Suprapubic skin (tissue), 4 donors: ENCODE measurements around the gene FAF2. TPM values are rescaled to one million over a fixed set of nuclear protein-coding genes. Genes with fewer than 3 reads are reported as not detected.
"Not testable (repeated sequence)": the region's sequence is repeated elsewhere in the genome, so short reads cannot be mapped to it uniquely, and the experiment has no call there.

ENCODE experiments used
- DNase-seq, 2 donors: peaks; one replicate each; pipeline ENCODE4 v3.0.0-alpha.2; 2019; ENCODE audit warnings: low spot score in 2 of 2
- H3K27ac ChIP-seq: fragments of 200-600 bp; sonication (generic); one replicate; pipeline ENCODE4 v1.5.1; 2019
- H3K27me3 ChIP-seq: fragments of 200-600 bp; sonication (generic); one replicate; pipeline ENCODE4 v1.5.1; 2019
- H3K36me3 ChIP-seq: fragments of 200-600 bp; sonication (generic); one replicate; pipeline ENCODE4 v1.5.1; 2019
- H3K4me1 ChIP-seq: fragments of 200-600 bp; sonication (generic); one replicate; pipeline ENCODE4 v1.5.1; 2019
- H3K4me3 ChIP-seq: fragments of 200-600 bp; sonication (generic); one replicate; pipeline ENCODE4 v1.5.1; 2019; ENCODE audit warnings: mild to moderate bottlenecking
- H3K9me3 ChIP-seq: fragments of 200-600 bp; sonication (generic); one replicate; pipeline ENCODE4 v1.5.1; 2019
- EP300 ChIP-seq: sonication (generic); formaldehyde crosslinking; IDR thresholded peaks from one replicate; pipeline ENCODE4 v1.6.1; 2017; ENCODE audit warnings: antibody characterized with exemption
- POLR2A ChIP-seq, 2 donors: fragments of 450-650 bp; IDR thresholded peaks; one replicate each; pipeline ENCODE4 v1.6.1; 2017; ENCODE audit warnings: antibody characterized with exemption in 2 of 2, mild to moderate bottlenecking in 2 of 2, moderate library complexity in 2 of 2
- POLR2AphosphoS5 ChIP-seq, 3 donors: sonication (generic); formaldehyde crosslinking; IDR thresholded peaks; one replicate each; pipeline ENCODE4 v1.6.1; 2017; ENCODE audit warnings: antibody characterized with exemption in 3 of 3
- WGBS: methylation state at CpG from one replicate; pipeline ENCODE4 v1.1.5; 2018; 5-methylcytosine and 5-hydroxymethylcytosine counted together
- total RNA-seq, 4 donors: library from RNA; depleted of rRNA; stranded (reverse); fragments of >200 nt; gene quantifications; one replicate each; pipeline ENCODE4 v1.1.0, GENCODE V29; 2016
- TF ChIP-seq, protein P1 (sequence below), 2 donors: fragments of 200-600 bp in 1 of 2; fragments of 450-650 bp in 1 of 2; sonication (generic) in 1 of 2; IDR thresholded peaks; one replicate each; pipeline ENCODE4 v1.5.1; 2016 to 2019; ENCODE audit warnings: antibody characterized with exemption in 2 of 2, mild to moderate bottlenecking in 1 of 2, moderate library complexity in 1 of 2

FAF2 gene
- total RNA-seq, 4 donors from 2014 or later, result 28.8 to 41.9 (median 37.1) TPM

DNA sequence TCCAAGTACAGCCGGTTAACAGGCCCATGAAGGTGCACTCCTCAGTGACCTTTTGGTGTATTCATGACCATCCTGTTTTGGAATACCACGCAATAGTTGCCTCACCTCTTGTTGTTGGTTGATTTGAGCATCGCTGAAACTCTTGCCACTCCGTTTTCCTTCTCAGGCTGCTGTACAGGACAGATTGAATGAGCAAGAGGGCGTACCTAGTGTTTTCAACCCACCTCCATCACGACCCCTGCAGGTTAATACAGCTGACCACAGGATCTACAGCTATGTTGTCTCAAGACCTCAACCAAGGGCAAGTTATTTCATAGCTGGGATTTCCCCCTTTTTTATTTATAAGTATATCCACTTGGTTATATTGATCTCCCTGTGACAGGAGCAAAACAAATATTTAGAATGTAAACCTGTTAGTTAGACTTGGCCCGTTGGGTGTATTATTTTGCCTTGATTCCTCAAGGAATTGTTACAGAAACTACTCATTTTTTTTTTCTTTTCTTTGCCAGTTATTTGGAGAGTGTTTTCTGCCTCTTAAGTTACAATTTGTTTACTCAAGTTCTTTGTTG is 38.1 kb downstream of the FAF2 start:
- TF ChIP-seq POLR2AphosphoS5 (IDR thresholded peaks at IDR 0.05) (no peak), POLR2A (IDR thresholded peaks at IDR 0.05) (no peak), EP300 (no peak)
- TF ChIP-seq, protein P1, sequence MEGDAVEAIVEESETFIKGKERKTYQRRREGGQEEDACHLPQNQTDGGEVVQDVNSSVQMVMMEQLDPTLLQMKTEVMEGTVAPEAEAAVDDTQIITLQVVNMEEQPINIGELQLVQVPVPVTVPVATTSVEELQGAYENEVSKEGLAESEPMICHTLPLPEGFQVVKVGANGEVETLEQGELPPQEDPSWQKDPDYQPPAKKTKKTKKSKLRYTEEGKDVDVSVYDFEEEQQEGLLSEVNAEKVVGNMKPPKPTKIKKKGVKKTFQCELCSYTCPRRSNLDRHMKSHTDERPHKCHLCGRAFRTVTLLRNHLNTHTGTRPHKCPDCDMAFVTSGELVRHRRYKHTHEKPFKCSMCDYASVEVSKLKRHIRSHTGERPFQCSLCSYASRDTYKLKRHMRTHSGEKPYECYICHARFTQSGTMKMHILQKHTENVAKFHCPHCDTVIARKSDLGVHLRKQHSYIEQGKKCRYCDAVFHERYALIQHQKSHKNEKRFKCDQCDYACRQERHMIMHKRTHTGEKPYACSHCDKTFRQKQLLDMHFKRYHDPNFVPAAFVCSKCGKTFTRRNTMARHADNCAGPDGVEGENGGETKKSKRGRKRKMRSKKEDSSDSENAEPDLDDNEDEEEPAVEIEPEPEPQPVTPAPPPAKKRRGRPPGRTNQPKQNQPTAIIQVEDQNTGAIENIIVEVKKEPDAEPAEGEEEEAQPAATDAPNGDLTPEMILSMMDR (IDR thresholded peaks at IDR 0.05), result no peak
- 91% methylated on average over 7 of the region's 7 CpGs for WGBS
- H3K27me3 ChIP-seq, result no peaks in the 10 kb centered on the region
- H3K27ac ChIP-seq, result no peak overlapping the region
- H3K36me3 ChIP-seq, result peaks cover 59% of the 10 kb centered on the region
- no peaks in the 10 kb centered on the region for H3K9me3 ChIP-seq
- no peak overlapping the region for H3K4me3 ChIP-seq
- no peaks in the 10 kb centered on the region for H3K4me1 ChIP-seq
- DNase-seq, result no peak

DNA sequence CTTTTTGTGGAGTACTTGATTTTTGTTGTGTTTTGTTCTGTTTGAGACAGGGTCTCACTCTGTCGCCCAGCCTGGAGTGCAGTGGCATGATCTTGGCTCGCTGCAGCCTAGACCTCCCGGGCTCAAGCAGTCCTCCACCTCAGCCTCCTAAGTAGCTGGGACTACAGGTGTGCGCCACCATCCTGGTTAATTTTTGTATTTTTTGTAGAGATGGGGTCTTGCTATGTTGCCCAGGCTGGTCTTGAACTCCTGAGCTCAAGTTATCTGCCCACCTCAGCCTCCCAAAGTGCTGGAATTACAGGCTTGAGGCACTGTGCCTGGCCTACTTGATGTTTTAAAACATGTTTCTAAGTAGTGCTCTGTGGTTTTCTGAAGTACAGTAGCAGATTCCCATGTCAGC is 39.0 kb downstream of the FAF2 start:
- H3K36me3 ChIP-seq, result peaks cover 61% of the 10 kb centered on the region
- H3K4me3 ChIP-seq, H3K4me1 ChIP-seq, H3K27ac ChIP-seq, H3K9me3 ChIP-seq, H3K27me3 ChIP-seq, DNase-seq: not testable (repeated sequence)
- 99% methylated on average over 4 of the region's 4 CpGs for WGBS

DNA sequence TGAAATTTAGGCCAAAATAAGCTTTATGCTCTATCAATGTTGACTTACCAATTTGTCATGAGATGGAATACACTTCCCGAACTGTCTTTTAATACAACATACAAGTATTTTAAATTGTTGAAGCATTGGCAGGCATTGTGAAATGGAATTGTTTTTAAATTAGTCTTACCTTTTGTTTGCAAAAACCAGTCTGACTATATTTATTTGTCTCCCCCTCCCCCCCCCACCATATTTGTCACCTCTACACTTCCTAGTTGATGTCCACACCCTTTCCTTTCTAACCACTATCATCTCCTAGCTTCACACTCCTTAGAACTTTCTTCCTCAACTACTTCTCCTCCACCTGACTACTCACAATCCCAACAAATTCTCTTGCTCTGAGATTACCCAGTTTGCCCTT is 40.9 kb downstream of the FAF2 start:
- H3K27ac ChIP-seq, result no peak overlapping the region
- DNase-seq, result no peak
- 84% methylated on average over 1 of the region's 1 CpG for WGBS
- peaks cover 76% of the 10 kb centered on the region for H3K36me3 ChIP-seq
- peaks cover 7% of the 10 kb centered on the region for H3K4me1 ChIP-seq
- H3K9me3 ChIP-seq, result no peaks in the 10 kb centered on the region
- no peaks in the 10 kb centered on the region for H3K27me3 ChIP-seq
- H3K4me3 ChIP-seq, result no peak overlapping the region
- TF ChIP-seq POLR2AphosphoS5 (IDR thresholded peaks at IDR 0.05) (no peak), EP300 (no peak), POLR2A (IDR thresholded peaks at IDR 0.05) (no peak)
- TF ChIP-seq, protein P1 (IDR thresholded peaks at IDR 0.05), result no peak

DNA sequence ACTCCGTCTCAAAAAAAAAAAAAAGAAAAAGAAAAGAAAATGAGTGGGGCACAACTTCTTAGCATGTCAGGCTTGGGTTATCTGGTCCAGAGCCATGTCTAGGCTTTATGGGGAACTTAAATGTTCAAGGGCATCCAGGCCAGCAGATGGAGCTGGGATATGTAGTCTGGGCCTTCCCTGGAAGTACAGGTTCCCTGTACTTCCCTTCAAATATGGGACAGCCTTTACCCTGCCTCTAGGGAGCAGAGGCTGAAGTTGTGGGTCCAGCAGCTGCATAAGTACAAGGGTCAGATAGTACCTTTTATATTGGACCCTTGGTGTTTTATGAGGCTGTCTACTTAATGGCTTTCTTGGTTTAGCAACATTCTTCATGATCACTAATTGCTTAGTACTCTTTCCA is 42.1 kb downstream of the FAF2 start:
- H3K4me1 ChIP-seq, result peaks cover 7% of the 10 kb centered on the region
- H3K9me3 ChIP-seq, result no peaks in the 10 kb centered on the region
- no peaks in the 10 kb centered on the region for H3K27me3 ChIP-seq
- 93% methylated on average over 1 of the region's 1 CpG for WGBS
- no peak for TF ChIP-seq EP300
- no peak overlapping the region for H3K27ac ChIP-seq
- H3K4me3 ChIP-seq, result no peak overlapping the region
- H3K36me3 ChIP-seq, result peaks cover 86% of the 10 kb centered on the region
- no peak for DNase-seq

DNA sequence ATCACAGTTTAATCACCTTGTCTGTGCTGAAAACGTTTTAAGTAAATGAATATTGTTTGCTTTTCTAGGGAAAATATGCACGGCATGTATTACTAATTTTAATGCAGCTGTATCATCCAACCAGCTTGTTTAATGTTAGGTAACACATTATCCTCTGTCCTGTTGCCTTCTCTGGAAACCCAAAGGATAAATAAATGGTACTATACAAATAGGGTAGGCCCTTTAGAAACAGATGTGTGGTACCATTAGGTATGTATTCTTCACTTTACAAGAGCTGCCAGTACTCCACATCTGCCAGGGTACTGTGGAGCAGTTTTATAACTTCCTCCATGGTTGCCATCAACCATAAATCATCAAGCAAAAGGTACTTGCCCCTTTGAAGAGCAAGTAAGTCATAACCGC is 42.9 kb downstream of the FAF2 start:
- no peak for DNase-seq
- Histone ChIP-seq H3K27ac (no peak overlapping the region), H3K27me3 (no peaks in the 10 kb centered on the region), H3K9me3 (no peaks in the 10 kb centered on the region), H3K36me3 (peaks cover 86% of the 10 kb centered on the region), H3K4me3 (no peak overlapping the region), H3K4me1 (peaks cover 7% of the 10 kb centered on the region)
- 72% methylated on average over 3 of the region's 3 CpGs for whole genome bisulfite sequencing
- no peak for TF ChIP-seq EP300
- TF ChIP-seq POLR2AphosphoS5 (IDR thresholded peaks at IDR 0.05), result no peak
- TF ChIP-seq, protein P1 (IDR thresholded peaks at IDR 0.05), result no peak
- TF ChIP-seq POLR2A (IDR thresholded peaks at IDR 0.05), result no peak

DNA sequence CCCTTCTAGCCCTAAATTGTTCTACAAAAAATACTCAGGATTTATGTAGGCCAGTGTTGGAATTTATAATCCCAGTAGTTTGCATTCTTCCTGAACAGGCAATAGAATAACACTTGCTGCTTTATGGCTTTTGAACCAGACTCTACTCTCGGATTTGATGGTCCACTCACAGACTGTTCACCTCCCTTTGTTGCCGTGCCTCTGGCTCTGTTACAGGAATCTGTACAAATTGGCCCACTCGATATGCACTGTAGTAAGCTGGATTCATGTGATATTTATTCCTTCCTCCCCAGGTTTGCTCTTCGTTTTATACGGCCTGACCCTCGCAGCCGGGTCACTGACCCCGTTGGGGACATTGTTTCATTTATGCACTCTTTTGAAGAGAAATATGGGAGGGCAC is 43.7 kb downstream of the FAF2 start:
- H3K9me3 ChIP-seq, result no peaks in the 10 kb centered on the region
- 65% methylated on average over 8 of the region's 8 CpGs for WGBS
- no peak for DNase-seq
- H3K4me3 ChIP-seq, result no peak overlapping the region
- no peak overlapping the region for H3K27ac ChIP-seq
- no peak for TF ChIP-seq POLR2A (IDR thresholded peaks at IDR 0.05)
- peaks cover 7% of the 10 kb centered on the region for H3K4me1 ChIP-seq
- no peaks in the 10 kb centered on the region for H3K27me3 ChIP-seq
- H3K36me3 ChIP-seq, result peaks cover 86% of the 10 kb centered on the region

DNA sequence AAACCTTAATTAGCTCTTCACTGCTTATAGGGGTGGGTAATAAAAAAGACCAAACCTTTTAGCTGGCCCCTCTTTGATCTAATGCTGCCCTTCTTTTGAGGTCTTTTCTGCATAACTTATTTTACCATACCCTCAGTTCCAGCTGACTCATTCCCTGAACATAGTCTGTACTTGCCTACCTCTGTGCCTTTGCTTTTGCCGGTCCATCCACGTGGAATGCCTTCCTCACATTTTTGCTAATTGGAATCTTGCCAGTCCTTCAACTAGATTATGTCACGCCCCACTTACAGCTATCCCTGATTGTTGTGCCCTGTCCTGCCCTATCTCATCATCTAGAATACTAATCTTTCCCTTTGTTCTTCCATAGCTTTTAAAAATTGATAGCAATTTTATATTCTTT is 44.2 kb downstream of the FAF2 start:
- no peak overlapping the region for H3K4me3 ChIP-seq
- H3K9me3 ChIP-seq, result no peaks in the 10 kb centered on the region
- 31% methylated on average over 3 of the region's 3 CpGs for WGBS
- no peak for TF ChIP-seq EP300
- TF ChIP-seq, protein P1 (IDR thresholded peaks at IDR 0.05), result no peak
- no peak for TF ChIP-seq POLR2AphosphoS5 (IDR thresholded peaks at IDR 0.05)
- no peak for TF ChIP-seq POLR2A (IDR thresholded peaks at IDR 0.05)
- H3K36me3 ChIP-seq, result peaks cover 86% of the 10 kb centered on the region
- DNase-seq, result no peak
- no peak overlapping the region for H3K27ac ChIP-seq
- H3K27me3 ChIP-seq, result no peaks in the 10 kb centered on the region
- peaks cover 7% of the 10 kb centered on the region for H3K4me1 ChIP-seq
